Hematopoietic multipotent progenitor cell treated with erythropoietin and hydrocortisone succinate and interleukin-3 and kit ligand, for 8 days (in vitro differentiated cells): ENCODE results near the gene KAT7.

Experiments used
- DNase-seq: peaks from one replicate; pipeline ENCODE4 v3.0.0-alpha.2; 2015

KAT7 gene

DNA sequence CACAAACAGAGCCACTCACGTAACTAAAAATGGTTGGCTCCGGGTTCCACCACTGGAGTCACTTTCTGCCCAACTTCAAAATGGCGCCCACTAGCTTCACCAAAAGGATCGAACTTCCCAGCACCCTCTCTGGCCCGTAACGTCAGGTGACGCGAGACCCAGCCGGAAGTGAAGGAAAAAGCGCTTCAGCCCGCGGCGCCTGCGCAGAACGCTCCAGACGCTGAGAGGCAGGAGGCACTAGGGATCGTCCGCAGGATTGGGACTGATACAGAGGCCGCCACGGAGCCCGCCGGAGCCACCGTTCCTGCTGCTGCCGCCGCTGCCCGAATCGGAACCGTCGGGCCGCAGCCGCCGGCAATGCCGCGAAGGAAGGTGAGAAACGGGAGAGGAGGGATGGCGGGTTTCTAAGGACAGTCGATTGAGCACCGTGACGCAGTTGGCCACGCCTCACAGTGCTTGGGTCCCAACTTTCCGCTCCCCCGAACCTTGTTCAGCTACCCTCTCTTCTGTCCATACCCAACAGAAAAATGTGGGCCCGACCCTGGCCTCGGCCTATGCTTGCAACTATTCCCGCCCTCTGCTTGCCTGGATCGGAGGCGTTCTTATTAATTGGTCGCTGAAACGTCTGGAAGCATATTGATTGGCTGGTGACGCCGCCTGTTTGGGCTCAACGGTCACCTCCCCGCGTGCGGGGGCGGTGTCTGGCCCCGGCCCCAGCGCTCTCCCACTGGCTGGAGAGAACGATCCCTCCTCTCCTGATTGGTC lies at the start of gene KAT7:
TSS of gene KAT7 (plus strand) at position 204 of the 765 bp plus-strand sequence. CDS start at position 358, 154 bp downstream.
- DNase-seq = peak; percentile 100

DNA sequence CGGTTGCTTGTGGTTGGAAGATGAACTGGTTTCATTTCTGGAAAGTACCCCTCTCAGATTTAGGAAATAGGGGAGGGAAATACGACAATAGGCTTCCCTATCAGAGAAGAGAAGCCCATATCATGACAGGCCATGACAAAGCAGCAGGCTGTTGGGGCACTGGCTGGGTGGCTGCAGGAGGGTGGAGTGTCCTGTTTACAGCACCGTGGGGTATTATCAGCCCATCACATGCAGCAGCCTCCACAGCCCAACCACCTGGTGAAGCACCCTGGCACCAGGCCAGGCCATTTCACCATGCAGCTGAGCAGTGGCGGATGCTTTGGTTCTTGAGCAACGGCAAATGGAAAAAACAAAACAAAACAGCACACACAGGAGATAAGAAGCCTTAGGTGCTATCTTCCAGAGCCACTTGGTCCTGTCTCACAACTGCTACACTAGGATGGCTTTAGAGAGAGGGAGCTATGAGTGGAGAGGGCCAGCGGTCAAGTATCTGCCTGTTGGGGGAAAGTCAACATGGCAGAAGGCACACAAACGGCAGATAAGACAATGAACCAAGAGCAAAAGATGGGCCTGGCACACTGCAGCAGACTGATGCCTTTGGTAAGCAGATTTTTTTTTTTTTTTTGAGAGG lies 48.7 kb upstream of the KAT7 start:
- DNase-seq = peak; percentile 100

DNA sequence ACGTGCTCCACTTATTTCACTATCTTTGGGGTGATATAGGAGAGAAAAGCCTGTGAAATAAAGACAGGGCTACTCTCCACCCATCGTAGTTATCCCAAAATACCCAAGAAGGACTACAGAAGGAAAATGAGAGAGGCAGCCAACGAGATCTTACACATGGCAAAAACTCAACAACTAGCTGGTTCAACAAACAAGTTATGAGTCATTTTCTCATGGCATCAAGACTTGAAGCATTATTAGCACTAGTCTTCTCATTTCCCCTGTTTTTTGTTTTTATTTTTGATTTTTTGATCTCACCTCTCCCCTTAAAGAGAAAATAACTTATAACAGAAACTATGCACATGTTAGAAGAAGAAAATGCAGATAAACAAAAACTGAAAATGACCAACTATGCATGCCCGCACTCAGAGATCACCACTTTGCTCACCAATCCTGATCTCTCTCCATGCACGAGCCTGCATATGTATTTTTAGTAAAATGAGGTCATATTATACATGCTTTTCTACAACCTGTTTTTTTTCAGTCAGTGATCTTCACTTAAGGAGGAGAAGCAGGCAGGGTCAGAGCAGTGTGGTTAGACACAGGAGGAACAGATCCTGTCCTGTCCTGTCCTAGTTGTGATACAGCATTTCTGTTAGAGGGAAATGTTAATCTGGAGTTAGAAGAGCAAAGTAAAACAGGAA lies 47.3 kb upstream of the KAT7 start:
- no peak for DNase-seq

DNA sequence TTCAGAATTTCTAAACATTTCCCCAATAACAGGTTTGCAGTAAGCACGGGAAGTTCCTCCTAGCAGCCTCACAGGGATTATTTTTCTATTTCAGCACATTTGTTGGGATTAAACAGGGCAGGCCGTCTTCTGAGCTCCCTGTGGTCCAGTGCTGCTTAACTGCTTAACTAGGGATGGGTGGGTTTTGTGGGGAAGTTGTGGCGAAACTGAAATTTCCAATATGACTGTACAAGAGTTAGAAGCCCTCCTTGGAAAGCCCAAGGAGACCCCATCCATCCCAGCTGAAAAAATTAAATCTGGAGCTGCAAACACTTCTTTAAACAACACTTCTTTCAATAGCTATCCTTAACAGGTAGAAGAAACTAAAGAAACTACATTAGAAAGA lies 46.8 kb upstream of the KAT7 start:
- DNase-seq = no peak

DNA sequence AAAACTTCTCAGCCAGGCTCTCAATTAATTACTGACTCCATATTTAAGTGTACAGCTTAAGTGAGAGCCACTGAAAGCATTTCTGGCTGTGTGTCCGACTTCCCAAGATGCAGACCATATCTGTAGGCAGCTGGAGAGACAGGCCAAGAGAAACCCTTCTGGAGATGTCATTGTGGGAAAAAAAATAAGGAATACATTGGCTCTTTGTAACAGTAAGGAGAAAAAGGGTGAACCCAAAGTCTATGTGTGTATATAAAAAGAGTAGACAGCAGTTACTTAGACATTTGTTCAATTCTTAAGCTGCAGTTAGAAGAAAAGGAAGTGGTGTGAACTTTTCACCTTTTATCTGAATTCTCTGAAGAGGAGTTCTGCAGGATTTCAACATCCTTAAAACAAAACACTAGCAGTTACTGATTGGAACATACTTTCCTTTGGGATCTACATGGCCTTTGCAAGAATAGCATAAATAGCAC lies 46.3 kb upstream of the KAT7 start:
- no peak for DNase-seq

DNA sequence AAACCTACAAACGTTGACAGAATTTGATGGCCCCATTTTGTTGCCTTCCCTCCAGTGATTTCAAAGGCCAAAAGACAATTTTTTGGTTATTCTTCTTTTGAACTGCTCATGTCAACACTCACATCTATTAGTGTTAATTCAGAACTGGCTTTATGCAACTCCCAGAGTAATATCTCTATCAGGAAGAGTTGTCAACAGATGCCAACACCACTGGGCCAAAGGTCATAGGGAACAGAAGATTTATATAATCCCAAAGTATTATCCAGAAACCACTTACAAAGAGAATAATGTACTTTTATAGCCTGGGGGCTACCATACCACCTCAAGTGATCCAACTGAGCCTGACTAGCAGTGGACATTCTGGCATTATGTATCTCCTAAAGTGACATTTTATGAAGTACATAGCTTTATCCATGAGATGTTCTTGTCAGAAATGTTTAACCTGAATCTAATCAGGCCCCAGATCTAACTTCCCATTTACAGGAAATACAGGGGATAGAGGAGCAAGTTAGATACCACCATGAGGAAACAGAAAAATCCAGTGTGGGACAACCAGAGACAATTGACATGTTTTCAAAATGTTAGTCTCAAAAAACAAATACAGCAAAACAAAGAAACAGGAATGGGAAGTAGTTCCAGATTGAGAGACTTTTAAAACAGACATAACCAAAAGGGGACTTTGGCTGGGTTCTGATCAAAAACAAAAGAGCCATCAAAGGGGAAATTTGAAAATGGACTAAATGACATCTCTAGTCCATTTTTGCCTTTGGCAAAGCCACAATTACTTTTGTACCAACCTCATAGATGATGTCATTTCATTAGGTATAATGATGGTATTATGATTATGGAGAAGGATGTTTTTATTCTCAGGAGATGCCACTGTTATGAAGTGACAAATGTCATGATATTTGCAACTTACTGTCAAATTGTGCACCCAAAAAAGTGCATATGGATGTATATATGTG lies 43.0 kb upstream of the KAT7 start:
- DNase-seq = no peak

DNA sequence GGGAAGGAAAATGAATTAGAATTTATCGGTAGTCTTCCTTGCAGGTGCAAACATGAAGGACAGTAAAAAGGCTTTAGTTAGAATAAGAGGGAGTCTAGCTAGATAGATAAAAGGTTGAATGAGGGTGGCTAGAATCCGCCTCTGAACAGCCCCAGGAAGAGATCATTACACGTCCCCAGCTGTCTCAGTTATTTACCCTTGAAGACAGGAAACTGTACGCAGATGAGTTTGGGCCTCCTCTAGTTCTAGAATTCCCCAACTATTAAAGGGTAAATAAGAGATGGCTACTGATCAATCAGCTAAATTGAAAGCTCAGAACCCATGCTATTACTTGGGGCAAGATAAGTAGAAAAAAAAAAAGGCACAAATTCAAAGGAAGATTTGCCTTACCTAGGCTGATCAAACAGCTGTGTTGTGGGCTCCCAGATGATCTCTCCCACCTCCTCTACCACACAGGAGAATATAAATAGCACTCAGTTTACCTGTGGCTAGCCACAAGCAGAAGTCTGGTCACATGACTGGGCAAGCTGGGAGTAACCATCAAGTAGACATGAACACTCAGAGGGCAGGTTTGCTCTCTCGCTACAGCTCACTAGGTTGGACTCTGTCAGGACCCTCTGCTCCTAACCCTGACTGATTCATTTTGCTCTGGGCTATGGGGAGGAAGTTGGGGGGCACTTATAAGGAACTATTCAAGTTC lies 41.5 kb upstream of the KAT7 start:
- no peak for DNase-seq

DNA sequence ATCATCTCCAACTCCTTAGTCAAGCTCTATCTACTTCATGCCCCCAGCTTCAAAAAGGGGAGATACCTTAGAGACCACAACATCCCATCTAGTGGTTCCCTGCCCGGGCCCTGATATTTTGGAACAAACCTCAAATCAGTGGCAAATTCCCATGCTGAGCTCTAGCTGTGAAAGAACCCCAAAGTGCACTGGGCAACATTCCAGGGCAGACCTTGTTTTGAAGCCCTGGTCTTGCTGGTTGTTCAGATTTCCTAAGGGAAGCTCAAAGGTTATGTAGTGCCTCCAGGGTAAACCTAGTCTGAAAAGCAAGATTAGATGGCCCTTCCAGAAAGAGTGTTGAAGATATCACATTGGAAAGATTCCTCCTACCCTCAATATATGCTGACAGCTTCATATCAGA lies 40.8 kb upstream of the KAT7 start:
- DNase-seq = no peak

DNA sequence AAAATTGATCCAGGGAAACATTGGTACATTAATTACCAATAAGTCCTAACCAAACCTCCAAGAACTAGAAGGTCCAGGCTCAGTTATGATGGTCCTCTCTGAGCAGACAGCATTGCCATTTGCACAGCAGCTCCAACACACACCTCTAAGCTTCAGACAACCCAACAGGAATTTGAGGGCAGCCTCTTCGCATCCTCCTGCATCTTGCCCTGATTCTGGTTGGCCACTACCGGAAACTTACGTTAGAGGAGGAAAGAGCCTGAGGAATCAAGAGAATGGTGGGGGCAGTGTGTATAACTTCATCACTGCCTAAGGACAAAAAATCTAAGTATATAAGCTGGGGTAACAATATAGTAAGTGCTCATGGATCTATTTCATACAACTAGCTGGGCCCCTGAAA lies 40.3 kb upstream of the KAT7 start:
- no peak for DNase-seq

DNA sequence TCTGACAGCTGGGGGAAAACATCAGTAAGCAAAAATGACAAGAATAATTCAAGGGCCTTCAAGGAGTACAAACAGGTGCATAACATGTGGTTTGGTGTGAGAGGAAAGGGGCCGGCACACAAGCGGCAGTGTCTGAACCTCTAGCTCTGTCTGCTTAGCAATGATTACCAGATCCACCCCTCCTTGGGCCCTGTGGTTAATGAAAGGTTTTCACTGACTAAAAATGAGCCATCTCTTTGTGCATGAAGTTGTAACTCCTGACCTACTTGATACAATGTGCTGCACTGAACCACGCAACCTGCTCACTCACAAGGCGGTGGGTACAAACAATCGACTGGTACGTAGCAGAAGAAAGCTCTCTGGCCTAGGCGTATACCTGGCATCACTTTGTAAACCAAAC lies 39.7 kb upstream of the KAT7 start:
- DNase-seq = peak; percentile 64

DNA sequence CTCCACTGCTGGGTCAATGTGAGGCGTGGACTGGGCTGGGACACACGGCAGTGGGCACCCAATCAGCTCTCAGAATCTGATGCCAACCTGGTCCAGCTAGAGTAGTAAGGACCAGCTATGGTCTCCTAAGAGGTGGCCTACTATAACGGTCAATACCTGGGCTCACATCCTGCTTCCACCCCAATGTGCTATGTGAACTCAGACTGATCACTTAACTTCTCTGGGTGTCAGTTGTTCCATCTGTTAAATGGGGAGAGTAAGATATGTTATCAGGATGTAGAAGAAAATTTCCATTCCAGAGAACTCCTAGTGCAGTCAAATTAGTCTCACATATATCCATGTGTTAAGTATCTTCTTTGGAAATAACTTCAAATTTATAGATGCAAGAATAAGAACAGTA lies 38.8 kb upstream of the KAT7 start:
- peak; percentile 48 for DNase-seq

DNA sequence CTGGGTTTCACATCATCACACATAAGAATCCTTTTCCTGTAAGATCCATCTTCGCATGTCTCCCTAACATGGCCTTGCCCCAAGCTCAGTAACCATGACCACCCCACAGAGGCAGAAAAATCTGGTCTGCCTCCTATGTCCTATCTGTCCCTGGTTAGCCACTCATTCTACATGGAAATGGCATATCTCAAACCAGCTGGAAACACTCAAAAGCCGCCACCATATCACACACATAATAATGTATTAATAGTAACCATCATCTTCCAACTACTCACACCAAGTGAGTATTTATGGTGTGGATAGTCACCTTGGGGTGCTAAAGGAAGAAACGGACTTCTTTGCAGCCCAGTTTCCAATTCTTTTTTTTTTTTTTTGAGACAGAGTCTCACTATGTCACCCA lies 36.0 kb upstream of the KAT7 start:
- DNase-seq = no peak

DNA sequence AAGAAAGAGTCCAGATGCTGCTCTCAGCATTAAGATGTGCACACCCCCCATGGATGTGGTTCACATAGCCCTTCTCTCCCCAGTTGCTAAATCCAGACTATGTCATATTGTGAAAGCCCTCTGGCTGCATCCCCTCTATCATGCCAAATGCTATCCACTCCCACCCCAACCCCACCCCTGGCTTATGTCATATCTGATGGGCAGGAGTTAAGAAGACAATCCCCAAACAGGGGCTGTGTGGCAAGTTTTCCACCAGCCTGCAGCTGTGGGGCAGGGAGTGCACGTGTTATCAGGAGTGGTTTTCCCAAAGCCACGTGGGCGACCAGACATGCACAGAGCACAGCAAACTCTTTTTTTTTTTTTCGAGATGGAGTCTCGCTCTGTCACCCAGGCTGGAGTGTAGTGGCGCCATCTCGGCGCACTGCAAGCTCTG lies 34.5 kb upstream of the KAT7 start:
- peak; percentile 85 for DNase-seq

DNA sequence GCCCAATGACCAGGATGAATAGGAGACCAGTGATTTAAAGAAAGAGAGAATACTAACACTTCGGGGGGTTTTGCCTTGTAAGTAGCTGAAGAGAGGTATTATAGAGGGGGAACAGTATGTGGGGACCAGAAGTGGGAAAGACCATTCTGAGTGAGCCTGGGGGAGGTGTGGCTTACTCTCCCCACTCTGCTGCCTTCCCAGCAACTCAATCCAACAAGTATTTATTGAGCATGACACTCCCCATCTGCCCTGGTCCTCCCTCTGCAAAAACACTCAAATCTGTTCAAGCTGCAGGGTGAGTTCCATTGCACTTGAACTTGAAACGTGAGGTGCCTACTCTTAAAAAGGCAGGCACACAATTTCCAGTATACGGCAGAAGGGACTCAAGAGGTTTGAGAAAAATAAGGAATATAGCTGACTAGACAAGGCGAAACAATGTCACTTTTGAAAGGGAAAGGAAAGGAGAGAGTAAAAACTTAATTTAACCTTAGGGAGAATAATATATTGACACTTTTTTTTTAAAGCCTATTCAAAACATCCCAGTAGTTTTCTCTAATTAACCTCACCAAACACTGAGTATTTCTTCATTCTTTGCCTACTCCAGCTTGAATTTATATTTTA lies 32.7 kb upstream of the KAT7 start:
- DNase-seq = no peak

DNA sequence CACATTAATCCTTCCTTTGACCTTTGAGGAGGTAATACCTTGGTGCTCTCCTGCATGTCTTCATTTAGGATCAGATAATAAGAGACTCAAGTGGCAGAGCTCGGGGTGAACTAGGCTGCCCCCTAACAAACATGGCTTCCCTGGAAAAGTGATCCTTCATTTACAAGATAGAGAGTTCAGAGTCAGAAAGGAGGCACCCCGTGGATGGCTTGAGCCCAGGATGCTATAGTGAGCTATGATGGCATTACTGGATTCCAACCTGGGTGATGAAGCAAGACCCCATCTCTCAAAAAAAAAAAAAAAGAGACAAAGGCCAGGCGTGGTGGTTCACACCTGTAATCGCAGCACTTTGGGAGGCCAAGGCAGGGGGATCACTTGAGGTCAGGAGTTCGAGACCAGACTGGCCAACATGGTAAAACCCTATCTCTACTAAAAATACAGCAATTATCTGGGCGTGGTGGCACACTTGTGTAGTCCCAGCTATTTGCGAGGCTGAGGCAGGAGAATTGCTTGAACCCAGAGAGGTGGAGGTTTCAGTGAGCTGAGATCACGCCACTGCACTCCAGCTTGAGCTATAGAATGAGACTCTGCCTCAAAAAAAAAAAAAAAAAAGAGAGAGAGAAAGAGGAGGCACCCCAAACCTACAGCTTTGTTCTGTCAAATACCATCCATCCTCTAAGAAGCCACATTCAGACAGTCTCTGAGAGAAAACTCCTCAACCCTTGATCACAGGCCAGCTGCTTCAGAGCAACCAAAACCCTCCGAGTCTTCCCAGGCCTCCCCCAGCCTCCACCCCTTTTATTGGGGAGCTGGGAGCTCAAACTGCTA lies 31.9 kb upstream of the KAT7 start:
- peak; percentile 59 for DNase-seq

DNA sequence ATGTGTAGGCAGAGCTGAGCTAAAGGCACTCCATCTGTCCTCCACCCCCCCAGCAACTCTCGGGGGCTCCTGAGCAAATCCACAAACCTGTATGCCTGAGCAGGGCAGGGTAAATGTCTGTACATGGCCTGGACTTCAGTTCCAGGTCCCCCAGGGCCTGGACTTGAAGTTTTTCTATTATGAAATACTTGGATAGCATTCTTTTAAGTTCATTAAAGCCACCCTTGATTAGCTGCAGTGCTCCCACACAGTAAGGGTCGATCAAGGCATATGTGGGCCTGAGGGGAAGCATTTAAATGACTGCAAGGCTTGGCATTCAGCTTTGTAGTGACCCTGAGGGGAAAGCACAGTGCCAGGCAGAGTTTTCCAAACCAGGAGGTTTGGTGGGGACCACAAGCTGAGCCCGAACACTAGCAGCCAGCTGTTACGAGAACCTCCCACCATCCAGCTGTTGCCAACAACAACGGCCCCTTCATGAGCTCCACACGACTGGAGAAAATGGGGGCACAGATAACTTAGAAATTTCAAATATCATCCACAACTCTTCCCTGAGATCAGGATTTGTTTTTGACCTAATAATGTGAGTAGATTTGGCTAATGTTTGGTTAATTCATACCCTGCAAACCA lies 31.2 kb upstream of the KAT7 start:
- DNase-seq = no peak

DNA sequence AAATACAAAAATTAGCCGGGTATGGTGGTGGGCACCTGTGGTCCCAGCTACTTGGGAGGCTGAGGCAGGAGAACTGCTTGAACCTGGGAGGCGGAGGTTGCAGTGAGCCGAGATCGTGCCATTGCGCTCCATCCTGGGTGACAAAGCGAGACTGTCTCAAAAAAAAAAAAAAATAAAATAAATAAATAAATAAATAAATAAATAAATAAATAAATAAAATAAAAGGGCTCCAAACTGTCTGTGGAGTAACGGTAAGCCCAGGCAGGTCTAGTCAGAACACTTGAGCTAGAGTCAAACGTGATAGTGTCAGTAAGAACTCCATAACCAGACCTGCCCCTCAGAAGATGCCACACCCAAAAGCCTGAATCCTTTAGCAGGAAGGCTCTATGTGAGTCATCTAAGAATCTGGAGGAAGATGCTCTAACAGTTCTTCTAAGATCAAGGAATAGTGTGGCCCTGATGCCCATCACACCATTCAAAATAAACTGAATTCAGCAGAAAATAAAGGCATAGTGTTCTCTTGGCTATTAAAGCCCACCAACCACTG lies 29.9 kb upstream of the KAT7 start:
- DNase-seq = peak; percentile 49

DNA sequence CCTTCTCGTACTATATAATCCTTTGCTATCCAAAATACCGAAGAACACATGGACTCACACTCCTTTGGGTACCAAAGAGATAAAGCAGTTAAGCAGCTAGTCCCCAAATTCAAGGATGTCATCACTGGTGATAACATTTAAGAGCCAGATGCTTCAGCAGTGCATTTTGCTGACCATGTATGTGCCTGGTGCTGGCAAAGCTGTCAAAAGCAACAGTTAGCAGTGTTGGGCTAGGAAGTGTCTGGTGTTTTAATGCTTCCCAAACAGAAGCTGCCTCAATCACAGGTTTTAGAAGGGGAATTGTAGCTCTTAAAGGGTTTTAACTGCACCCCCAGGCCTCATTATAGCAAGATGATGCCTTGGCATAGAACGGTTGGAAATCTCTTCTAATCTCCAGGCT lies 29.3 kb upstream of the KAT7 start:
- no peak for DNase-seq

DNA sequence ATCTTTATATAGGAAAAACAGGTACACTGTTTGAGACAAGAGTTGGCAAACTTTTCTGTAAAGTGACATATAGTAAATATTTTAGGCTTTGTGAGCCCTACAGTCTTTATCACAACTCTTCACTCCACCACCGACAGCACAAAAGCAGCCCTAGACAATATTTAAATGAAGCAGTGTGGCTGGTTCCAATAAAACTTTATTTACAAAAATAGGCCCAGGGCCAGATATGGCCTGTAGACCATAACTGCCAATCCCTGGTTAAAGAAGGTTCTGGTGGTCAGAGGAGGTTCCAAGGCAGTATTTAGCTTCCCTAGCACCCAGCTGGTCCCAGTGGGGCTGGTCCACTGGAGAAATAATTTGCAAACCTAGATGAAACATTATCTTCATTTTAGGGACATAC lies 28.2 kb upstream of the KAT7 start:
- DNase-seq = no peak
